COR-L47 (cell line): ENCODE results near the gene HRK.

Source experiments
- DNase-seq: peaks from one replicate; lab custom pipeline; 2025; lab: John Stamatoyannopoulos, UW

HRK gene

DNA sequence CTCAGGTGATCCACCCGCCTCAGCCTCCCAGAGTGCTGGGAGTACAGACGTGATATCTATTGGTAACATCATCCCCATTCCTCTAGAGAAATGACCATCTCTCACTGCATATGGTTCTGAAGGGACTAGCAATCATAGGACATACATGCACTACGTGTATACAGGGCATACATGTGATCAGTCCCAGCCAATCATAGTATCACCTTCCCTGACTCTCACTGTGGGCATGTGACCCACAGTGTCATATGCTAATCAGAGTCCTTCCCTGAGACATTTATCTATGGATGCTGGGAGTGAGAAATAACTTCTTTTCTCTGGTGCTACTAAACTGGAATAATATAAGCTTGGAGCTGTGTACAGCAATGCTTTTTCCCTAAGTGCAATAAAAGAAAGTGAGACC, 17.4 kb upstream of the HRK start:
- no peak for DNase-seq

DNA sequence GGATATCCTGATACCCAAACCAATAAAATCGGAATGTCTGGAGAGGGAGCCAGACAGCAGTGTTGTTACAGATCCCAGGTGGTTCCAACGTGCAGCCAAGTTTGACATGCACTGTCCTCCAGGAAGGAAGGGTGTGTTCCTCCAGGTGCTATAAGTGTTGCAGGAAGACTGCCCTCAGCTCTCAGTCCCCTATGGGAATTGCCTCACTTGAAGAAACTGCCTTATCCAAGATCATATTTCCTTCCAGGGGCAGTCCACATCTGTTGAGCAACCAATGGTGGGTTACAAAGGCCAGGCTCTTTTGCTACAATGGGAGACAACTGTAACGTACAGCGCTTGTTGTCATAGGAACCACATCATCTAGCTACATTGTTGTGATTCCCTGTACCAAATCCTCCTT, 16.2 kb upstream of the HRK start:
- DNase-seq = no peak

DNA sequence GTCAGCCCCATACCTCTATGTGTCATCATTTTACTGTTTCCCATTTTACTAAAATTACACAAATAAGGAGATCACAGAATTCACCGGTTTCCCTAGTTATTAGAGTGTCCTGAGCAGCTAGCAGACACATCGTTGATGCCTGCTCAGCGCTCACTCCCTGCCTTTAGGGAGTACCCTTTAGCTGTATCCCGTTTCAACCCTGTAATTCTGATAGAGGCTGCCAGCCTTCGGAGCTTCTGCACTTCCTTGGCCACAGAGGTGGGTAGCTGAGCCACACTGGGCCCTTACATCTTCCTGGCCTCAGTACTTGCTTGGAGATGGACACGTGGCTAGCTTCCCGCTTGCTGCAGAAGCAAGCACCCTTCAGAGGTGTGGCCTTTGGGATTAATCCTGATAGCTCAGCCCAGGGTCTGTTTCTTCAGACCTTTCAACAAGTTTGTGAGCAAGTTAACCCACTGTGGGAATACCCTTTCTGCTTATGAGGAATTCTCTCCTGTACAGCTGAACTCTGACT, 15.2 kb upstream of the HRK start:
- DNase-seq = no peak

DNA sequence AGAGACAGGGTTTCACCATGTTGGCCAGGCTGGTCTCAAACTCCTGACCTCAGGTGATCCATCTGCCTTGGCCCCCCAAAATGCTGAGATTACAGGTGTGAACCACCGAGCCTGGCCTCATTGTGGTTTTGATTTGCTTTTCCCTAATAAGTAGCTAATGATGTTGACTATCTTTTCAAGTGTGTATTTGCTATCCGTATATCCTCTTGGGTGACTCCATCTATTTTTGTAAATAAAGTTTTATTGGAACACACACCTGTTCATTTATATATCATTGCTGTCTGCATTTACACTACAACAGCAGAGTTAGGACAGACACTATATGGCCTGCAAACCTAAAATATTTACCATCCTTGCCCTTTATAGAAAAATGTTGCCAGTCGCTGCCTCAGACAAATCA, 13.7 kb upstream of the HRK start:
- DNase-seq = no peak

DNA sequence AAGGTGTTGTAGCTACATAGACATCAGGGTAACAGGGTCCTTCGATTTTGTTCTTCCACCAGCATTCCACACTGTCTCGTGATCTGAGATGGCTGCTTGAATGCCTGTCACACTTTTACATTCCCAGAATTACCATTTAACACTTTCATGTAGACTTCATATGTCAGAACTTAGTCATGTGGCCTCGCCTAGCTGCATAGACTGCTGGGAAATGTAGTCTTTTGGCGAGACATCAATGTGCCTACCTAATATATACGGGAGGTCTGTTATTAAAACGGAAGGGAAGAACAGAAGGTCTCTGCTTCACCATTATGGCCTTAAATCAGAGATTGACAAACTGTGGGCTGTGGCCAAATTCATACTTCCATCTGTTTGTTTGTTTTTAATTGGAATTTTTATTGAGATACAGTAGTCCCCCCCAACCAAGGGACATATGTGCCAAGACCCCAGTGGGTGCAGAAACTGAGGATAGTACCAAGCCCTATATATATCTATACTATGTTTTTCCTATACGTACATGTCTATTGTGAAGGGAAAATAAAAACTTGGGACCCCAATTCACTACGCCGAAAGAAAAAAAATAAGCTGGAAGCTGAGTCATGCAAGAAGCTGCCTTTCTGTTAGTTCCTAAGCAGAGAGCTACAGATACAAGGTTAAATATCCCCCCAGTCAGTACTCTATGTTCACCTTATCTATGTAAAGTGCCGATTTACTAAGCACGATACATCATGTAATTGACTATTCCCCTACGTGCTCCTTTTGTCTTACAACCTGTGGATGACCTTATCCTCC, 11.3 kb upstream of the HRK start:
- no peak for DNase-seq

DNA sequence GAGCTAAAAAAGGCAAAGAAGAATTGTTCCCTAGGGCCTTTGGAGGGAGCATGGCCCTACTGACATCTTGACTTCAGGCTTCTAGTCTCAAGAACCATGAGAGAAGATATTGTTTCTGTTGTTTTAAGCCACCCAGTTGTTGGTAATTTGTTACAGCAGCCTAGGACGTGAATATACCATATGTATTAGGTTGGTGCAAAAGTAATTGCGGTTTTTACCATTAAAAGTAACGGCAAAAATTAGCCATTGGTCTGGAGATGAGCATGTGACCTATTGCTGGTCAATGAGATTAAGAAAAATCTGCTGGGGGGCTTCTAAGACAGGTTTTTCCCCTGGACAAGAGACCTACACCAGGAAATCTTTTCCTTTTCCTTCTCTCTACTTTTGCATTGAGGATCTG, 9.8 kb upstream of the HRK start:
- DNase-seq = no peak

DNA sequence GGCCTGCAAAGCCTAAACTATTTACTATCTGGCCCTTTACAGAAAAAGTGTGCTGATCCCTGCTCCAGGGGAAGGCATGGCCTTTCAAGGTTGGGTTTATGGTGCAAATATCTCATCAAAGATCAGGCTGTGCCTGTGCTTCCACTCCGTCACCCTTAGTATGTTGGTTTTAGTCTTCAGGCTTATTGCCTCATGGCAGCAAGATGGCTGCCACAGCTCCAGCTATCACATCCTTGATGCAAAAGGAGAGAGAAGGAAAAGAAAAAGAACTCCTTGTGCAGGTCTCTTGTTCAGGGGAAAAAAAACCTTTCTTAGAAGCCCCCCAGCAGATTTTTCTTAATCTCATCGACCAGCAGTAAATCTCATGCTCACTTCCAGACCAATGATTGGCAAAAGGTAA, 9.1 kb upstream of the HRK start:
- DNase-seq = no peak

DNA sequence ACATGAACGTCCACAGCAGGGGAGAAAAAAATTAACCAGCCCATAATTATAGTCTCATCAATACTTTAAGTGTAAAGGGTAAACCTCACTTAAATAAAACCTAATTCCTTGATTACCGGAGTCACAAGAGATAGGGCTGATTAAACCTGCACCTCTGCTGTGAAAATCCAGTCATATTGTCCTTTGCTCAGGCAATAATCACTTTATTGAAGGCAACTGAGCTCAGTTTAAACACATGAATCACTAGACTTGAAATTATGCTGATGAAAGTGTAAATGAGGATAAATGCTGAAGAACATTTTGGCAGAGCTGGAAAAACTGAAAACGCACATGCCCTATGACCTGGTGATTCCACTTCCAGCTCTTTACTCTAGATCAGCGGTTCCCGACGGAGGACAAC, 6.7 kb upstream of the HRK start:
- DNase-seq = no peak

DNA sequence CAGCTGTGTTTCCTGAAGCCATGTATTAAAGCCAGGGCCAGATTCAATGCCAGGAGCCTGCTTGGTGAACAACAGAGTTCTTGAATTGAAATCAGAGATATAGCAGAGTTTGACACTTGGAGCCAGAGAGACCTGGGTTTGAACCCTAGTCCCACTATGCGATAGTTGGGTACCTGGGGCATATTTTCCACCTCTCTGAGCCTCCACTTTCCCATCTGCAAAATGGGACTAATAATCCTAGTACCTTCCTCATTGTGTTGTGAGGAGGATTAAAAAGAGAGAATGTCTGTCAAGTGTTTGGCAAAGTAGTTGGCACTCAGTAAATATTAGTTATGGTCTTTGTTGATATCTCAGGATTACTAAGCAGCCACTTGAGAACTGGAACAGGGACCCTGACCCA, 6.0 kb upstream of the HRK start:
- no peak for DNase-seq

DNA sequence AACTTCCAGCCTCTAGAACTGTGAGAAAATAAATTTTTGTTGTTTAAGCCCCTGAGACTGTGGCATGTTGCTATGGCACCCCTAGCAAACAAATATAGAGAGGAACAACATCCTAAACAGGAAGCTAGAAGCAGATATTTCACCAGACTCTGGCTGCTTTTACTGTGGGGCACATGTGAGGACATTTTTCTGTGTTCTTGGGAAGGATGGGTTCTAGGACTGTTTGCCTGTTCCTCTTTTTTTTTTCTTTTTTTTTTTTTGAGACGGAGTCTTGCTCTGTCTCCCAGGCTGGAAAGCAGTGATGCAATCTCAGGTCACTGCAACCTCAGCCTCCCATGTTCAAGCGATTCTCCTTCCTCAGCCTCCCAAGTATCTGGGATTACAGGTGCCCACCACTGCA, 4.2 kb upstream of the HRK start:
- DNase-seq = no peak

DNA sequence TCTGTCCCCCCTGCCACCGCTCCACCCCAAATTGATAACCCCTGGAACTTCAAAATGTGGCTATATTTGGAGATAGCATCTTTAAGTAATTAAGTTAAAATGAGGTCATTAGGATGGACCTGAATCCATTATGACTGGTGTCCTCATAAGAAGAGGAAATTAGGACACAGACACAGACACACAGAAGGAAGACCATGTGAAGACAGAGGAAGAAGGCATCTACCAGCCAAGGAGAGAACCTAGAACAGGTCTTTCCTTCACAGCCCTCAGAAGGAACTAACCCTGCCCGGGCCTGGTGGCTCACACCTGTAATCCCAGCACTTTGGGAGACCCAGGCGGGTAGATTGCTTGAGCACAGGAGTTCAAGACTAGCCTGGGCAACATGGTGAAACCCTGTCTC, 3.6 kb upstream of the HRK start:
- no peak for DNase-seq

DNA sequence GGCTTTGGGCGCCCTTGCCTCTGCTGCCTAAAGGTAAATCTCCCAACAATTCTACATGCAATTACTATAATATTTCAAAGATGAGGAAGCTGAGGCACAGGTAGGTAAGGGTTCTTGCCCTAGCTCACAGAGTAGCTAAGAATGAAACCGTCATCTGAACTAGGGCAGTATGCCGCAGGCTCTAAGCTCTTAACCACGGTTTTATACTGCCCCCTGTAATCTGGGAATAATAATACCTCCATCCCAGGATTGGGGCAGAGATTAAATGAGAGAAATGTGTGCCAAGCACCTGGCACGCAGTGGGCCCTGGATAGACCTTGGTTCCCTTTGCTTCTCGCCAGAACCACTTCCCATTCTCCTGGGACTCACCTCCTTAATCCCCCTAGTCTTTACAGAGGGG, 1.5 kb upstream of the HRK start:
- peak; percentile 35 for DNase-seq

DNA sequence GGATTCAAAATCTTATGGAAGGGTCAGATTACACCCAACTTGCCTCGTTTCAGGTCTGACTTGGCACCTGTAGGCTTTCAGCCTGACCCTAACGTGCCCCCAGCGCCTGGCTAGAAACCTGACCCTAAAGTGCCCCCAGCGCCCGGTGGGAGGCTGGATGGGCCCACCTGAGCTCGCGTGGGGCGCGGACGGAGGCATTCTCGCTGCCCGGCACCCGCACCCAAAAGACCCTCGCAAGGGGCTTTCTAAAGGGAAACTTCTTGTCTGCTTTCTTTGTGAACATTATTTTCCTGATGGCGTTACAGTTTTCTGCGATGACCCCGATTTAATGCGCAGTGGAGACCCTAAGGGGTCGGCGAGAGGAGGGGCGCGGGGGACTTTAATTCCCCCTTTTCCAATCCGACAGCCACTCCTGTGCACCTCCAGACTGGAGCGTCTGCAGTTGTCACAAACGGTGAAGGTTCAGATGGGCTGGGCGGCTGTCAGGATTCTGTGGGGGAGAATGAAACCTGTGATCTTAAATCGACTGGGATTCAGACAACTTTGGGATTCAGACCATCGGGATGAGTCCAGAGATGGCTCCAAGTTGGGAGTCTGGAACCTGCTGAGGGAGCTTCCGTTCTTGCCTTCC, 751 bp upstream of the HRK start:
- DNase-seq = no peak

DNA sequence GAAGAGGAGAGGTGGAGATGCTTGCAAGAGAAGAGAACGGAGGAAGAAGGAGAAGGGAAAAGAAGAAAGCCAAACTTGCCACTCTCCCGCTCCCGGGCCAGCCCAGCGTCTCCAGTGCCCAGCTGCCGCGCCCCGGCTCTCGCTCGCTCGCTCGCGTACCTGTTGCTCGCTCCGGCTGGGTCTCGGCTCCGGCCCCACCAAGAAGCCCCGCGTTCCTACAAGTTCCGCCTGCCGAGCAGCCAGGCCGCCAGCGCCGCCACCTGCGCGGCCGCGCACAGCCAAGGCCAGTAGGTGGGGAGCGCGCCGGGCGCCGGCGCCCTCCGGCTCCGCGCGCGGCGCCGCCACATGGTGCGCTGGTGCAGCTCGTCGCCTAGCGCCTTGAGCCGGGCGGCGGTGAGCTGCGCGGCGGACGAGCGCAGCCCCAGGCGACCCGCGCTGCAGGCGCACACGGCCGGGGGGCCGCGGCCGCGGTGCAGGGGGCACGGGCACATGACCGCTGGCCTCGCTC, 370 bp downstream of the HRK start:
- peak; percentile 72 for DNase-seq

DNA sequence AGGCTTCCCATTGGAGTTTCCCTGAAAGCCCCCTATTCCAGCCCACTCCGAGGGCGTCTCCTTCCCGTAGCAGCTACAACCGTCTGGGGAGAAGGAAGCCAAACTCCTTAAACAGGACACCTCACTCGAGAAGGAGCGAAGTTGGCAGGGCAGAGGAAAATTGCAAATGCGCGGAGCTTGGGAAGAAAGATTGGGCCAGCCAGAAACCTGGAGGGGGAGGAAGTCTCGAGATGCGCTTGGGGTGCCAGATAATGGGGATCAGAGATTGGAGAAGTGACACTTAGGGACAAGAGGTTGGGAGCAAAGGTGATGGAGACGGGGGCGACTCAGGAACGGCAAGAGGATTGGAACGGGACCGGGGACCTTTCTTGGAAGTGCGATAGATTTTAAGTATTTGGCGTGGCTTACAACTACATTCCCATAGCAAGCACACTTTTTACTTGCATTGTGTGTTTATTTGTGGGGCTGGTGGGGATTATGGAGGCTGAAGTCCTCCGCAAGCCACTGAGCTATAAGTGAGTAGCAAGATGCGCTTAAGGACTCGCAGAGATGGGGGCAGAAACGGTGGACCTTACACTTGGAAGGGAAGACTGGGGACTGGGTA, 926 bp downstream of the HRK start:
- DNase-seq = no peak

DNA sequence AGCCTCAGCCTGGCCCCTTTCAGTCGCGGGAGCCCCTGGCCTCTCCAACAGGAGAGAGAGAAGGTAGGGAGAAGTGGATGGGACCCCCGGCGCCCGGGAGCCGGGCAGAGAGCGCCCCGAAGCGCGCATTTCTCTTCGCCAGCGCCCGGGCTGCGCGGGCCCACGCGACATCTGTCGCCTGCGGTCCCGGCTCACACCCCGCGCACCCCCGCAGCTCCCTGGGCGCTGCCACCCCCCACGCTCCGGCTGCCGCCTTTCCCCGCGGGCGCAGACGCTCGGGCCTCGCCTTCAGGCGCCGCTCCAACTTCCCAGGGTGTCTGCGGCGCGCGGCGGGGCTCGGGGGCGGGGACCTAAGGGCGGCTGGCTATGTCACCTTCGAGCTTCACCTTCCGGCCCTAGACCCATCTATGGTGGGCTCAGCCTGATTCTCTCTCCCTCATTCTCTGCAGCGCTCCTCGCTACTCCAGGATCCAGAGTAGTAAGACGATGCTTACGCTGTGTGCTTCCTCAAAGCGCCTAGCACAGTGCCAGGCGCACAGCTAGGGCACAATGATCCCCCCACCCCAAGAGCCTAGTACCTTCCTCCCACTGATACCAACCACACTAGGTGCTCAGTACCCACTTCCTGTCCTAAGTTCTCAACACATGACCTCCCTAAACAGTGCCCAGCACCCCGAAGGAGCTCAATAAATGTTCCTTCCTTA, 1.6 kb downstream of the HRK start:
- DNase-seq = no peak

DNA sequence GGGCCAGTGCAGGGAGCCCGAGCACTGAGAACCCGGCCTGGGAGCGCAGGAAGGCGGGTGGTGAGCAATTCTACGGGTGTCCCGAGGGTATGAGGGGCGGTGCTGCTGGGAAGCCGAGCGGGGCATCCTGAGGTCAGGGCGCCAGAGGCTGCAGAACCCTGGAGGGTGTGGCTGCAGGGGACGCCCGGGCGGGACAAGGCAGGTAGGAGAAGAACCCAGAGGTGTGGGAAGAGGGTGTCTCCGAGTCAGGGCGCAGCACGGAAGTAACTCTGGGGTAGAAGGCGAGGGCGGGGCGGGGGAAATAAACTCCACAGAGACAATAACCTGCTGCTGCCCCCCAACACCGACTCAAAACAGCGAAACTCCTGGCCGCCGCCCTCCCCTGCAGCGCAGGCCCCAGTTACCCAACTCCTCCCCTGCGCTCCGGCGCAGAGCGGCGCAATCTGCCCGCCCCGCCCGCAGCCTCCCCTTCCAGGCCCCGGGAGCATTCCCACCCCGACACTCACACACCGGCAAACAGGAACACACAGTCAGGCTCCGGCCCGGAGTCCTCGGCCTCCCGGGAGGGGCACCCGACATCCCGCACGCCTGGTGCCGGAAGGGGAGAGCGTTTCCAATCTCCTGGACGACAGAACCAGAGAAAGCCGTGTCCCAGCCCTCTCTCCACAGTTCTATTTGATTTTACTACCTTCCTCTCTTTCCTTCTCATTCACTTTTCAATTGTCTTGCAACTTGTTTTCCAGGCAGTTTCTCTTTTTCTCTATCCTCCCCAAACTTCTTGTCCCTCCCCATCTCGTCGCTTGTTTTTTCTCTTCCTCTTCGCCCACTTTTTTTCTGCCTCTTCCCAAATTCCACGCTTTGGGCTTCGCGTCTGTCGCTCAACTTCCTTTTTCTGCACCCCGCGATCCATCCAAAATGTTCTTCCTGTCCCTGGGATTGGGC, 2.4 kb downstream of the HRK start:
- DNase-seq = no peak

DNA sequence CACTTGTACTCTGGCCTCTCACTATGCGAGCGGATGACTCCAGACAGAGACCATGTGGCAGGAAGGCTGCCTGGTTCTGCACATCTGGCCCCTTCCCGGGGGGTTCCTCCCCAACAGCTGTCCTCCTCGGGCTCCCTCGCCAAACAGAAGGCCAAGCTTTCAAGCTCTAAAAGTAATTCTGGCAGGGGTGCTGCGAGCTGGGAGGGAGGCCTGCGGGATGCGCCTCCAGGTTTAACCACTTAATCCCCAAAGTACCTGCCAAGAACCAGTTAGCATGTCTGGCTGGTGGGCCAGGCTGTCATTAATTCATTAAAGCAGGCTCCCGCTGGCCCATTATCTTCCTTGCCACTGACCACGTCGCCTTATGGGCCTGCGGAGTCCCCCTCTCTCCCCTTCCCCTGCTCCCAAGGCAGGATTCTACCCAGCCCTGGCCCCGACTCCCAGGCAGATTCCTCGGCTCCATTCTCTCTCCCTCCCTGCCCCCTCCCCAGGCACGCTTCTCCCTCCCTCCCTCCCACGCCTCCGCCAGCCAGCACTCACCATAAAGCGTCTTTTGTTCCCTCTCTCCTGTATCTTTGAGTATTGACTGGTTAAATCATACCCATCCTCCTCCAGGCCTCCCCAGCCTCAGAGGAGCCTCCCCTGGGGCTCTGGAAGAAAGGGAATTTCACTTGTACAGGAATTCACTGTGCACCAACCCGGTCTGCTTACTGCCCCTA, 4.9 kb downstream of the HRK start:
- no peak for DNase-seq

DNA sequence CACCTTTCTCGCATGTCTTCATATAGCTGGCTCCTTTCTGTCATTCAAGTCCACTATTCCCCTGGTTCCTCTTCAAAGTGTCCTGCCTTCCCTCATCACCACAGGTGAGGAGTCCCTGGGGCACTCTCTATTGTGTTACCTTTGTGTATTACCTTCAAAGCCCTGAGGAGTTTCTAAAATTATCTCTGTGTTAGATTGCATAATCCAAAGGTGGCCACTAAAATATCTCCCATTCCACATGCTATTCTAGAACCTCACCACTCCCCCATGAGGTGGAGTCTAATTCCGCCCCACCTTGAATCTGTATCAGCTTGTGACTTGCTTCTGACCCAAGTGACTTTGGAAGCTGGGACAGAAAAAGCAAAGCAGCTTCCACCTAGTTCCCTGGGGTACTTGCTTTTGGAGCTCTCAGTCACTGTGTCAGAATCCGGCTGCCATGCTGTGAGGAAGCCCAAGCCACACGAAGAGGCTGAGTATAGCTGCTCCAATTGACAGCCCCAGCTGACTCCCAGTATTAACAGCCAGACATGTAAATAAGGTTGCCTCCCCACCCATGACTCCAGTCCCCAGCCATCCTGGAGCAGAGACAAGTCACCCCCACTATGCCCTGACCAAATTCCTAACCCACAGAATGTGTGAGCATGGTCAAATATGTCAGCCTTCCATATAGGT, 6.8 kb downstream of the HRK start:
- no peak for DNase-seq

DNA sequence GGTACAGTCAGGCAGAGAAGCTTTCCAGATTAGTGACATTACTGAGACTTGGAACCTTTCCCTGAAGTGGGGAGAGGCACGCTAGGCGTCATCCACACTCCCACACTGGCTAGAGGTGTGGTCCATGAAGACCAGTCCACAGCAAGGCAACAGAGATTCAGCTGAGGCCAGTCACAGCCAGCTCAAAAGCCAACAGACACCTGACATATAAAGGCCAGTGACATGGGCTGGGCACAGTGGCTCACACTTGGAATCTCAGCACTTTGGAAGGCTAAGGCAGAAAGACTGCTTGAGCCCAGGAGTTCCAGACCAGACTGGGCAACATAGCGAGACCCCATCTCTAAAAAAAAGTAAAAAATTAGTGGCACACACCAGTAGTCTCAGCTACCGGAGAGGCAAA, 10.9 kb downstream of the HRK start:
- no peak for DNase-seq
